HEK293 (cell line): ENCODE data around the gene HTR7.

Experiments
- CTCF ChIP-seq: fragments of 450-650 bp; formaldehyde crosslinking; IDR thresholded peaks from 2 replicates; pipeline ENCODE4 v1.5.1; 2016; ENCODE audit warnings: missing biosample characterization, missing genetic modification characterization
- HOXD13 ChIP-seq: sonication (generic); formaldehyde crosslinking; IDR thresholded peaks from 2 replicates; pipeline ENCODE4 v1.8.0; 2022; ENCODE audit warnings: missing genetic modification reagents, borderline replicate concordance
- KLF9 ChIP-seq: fragments of 450-650 bp; formaldehyde crosslinking; IDR thresholded peaks from 2 replicates; pipeline ENCODE4 v1.5.1; 2016; ENCODE audit warnings: missing biosample characterization, missing genetic modification characterization, low read depth
- MYNN ChIP-seq: fragments of 450-650 bp; formaldehyde crosslinking; IDR thresholded peaks from 2 replicates; pipeline ENCODE4 v1.5.1; 2016; ENCODE audit warnings: missing biosample characterization, missing genetic modification characterization, borderline replicate concordance
- PRDM10 ChIP-seq: fragments of 450-650 bp; formaldehyde crosslinking; IDR thresholded peaks from 2 replicates; pipeline ENCODE4 v1.5.1; 2016; ENCODE audit warnings: missing biosample characterization, missing genetic modification characterization
- PRDM4 ChIP-seq: fragments of 450-650 bp; formaldehyde crosslinking; IDR thresholded peaks from 2 replicates; pipeline ENCODE4 v1.5.1; 2017; ENCODE audit warnings: missing biosample characterization, missing genetic modification characterization
- ZBTB44 ChIP-seq: fragments of 450-650 bp; IDR thresholded peaks from 2 replicates; pipeline ENCODE4 v1.5.1; 2018; ENCODE audit warnings: missing biosample characterization, mild to moderate bottlenecking, missing genetic modification characterization
- ZNF280C ChIP-seq: fragments of 450-650 bp; formaldehyde crosslinking; IDR thresholded peaks from 2 replicates; pipeline ENCODE4 v1.5.1; 2016; ENCODE audit warnings: missing biosample characterization, missing genetic modification characterization
- ZNF292 ChIP-seq: fragments of 450-650 bp; formaldehyde crosslinking; IDR thresholded peaks from 2 replicates; pipeline ENCODE4 v1.5.1; 2016; ENCODE audit warnings: low read depth, missing biosample characterization, missing genetic modification characterization, borderline replicate concordance
- ZNF324 ChIP-seq: fragments of 450-650 bp; formaldehyde crosslinking; IDR thresholded peaks from 2 replicates; pipeline ENCODE4 v1.5.1; 2016; ENCODE audit warnings: missing biosample characterization, missing genetic modification characterization
- ZNF624 ChIP-seq: fragments of 450-650 bp; formaldehyde crosslinking; IDR thresholded peaks from 2 replicates; pipeline ENCODE4 v1.5.1; 2017; ENCODE audit warnings: missing biosample characterization, missing genetic modification characterization
- ZNF76 ChIP-seq: fragments of 450-650 bp; formaldehyde crosslinking; IDR thresholded peaks from 2 replicates; pipeline ENCODE4; 2016; ENCODE audit warnings: low read depth, missing biosample characterization, missing genetic modification characterization, borderline replicate concordance
- TF ChIP-seq, protein P1 (sequence below): fragments of 450-650 bp; formaldehyde crosslinking; IDR thresholded peaks from 2 replicates; pipeline ENCODE4 v1.5.1; 2016; ENCODE audit warnings: missing biosample characterization, missing genetic modification characterization

GRCh38 chr10:90884431-90884830 lies 26.6 kb upstream of the HTR7 start:
- TF ChIP-seq ZNF624 (no peak), CTCF (tag by site-specific recombination) (no peak), ZNF76 (tag by site-specific recombination) (no peak), ZBTB44 (tag by site-specific recombination) (no peak), ZNF280C (tag by site-specific recombination) (no peak), MYNN (tag by site-specific recombination) (no peak), PRDM4 (tag by site-specific recombination) (no peak), PRDM10 (tag by site-specific recombination) (no peak), ZNF292 (tag by site-specific recombination) (no peak), KLF9 (tag by site-specific recombination) (no peak), HOXD13 (no peak), ZNF324 (no peak)
- TF ChIP-seq, protein P1, sequence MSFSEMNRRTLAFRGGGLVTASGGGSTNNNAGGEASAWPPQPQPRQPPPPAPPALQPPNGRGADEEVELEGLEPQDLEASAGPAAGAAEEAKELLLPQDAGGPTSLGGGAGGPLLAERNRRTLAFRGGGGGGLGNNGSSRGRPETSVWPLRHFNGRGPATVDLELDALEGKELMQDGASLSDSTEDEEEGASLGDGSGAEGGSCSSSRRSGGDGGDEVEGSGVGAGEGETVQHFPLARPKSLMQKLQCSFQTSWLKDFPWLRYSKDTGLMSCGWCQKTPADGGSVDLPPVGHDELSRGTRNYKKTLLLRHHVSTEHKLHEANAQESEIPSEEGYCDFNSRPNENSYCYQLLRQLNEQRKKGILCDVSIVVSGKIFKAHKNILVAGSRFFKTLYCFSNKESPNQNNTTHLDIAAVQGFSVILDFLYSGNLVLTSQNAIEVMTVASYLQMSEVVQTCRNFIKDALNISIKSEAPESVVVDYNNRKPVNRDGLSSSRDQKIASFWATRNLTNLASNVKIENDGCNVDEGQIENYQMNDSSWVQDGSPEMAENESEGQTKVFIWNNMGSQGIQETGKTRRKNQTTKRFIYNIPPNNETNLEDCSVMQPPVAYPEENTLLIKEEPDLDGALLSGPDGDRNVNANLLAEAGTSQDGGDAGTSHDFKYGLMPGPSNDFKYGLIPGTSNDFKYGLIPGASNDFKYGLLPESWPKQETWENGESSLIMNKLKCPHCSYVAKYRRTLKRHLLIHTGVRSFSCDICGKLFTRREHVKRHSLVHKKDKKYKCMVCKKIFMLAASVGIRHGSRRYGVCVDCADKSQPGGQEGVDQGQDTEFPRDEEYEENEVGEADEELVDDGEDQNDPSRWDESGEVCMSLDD (tag by site-specific recombination), result no peak
